NT2/D1 (cell line): ENCODE data around the gene AIFM3.
"Not testable (repeated sequence)": the region's sequence is repeated elsewhere in the genome, so short reads cannot be mapped to it uniquely, and the experiment has no call there.

Source experiments
- DNase-seq: peaks from one replicate; pipeline ENCODE4 v3.0.0-alpha.2; 2011; ENCODE audit warnings: low read depth, low spot score
- H3K27me3 ChIP-seq: 2 replicates; pipeline ENCODE4 v1.6.0; 2011; ENCODE audit warnings: mild to moderate bottlenecking; ENCODE audit not compliant: insufficient read length, insufficient read depth
- H3K36me3 ChIP-seq: 2 replicates; pipeline ENCODE4 v1.6.1; 2011; ENCODE audit warnings: mild to moderate bottlenecking, low read length, mixed read lengths; ENCODE audit not compliant: insufficient read depth, insufficient read length
- H3K4me1 ChIP-seq: 2 replicates; pipeline ENCODE4 v1.5.1; 2011; ENCODE audit not compliant: insufficient read depth, insufficient read length
- H3K4me3 ChIP-seq: 2 replicates; pipeline ENCODE4 v1.5.1; 2011; ENCODE audit warnings: low read depth; ENCODE audit not compliant: insufficient read length
- H3K9ac ChIP-seq: 2 replicates; pipeline ENCODE4 v1.6.0; 2011; ENCODE audit warnings: low read depth; ENCODE audit not compliant: insufficient read length
- H3K9me3 ChIP-seq: 2 replicates; pipeline ENCODE4 v1.5.1; 2011; ENCODE audit warnings: mild to moderate bottlenecking, low read length; ENCODE audit not compliant: insufficient read depth
- SUZ12 ChIP-seq: IDR thresholded peaks from 2 replicates; pipeline ENCODE4 v1.6.1; 2011; ENCODE audit not compliant: insufficient read length, insufficient read depth; ENCODE audit errors: extremely low read depth
- YY1 ChIP-seq: IDR thresholded peaks from 2 replicates; pipeline ENCODE4 v1.6.1; 2011; ENCODE audit not compliant: insufficient read length, insufficient read depth
- ZNF274 ChIP-seq: IDR thresholded peaks from 2 replicates; pipeline ENCODE4 v1.6.1; 2011; ENCODE audit warnings: mild to moderate bottlenecking, low read depth, low read length

The AIFM3 gene

GRCh38 chr22:20927940-20928572 lies 39.0 kb upstream of the AIFM3 start:
- Histone ChIP-seq H3K4me3 (no peak overlapping the region), H3K4me1 (peaks cover 7% of the 10 kb centered on the region), H3K9ac (no peak overlapping the region), H3K27me3 (no peaks in the 10 kb centered on the region), H3K9me3 (no peaks in the 10 kb centered on the region), H3K36me3 (peaks cover 26% of the 10 kb centered on the region)
- DNase-seq: no peak
- TF ChIP-seq ZNF274: no peak
- no peak for TF ChIP-seq YY1
- no peak for TF ChIP-seq SUZ12

- no peak for DNase-seq
- peaks cover 26% of the 10 kb centered on the region for H3K36me3 ChIP-seq
- peaks cover 7% of the 10 kb centered on the region for H3K4me1 ChIP-seq
- H3K9me3 ChIP-seq: no peaks in the 10 kb centered on the region
- H3K4me3 ChIP-seq: no peak overlapping the region
- H3K9ac ChIP-seq: no peak overlapping the region
- TF ChIP-seq ZNF274 (no peak), SUZ12 (no peak)
- H3K27me3 ChIP-seq: no peaks in the 10 kb centered on the region
Measured at GRCh38 chr22:20928573-20928967, 38.5 kb upstream of the AIFM3 start.

GRCh38 chr22:20930004-20930403 lies 37.1 kb upstream of the AIFM3 start:
- peaks cover 26% of the 10 kb centered on the region for H3K36me3 ChIP-seq
- no peaks in the 10 kb centered on the region for H3K9me3 ChIP-seq

GRCh38 chr22:20930435-20930834 lies 36.6 kb upstream of the AIFM3 start:
- peaks cover 30% of the 10 kb centered on the region for H3K36me3 ChIP-seq
- not testable (repeated sequence) for H3K4me3 ChIP-seq

More at GRCh38 chr22:20930004-20930403, 37.1 kb upstream of the AIFM3 start:
- H3K4me3 ChIP-seq: no peak overlapping the region
- H3K27me3 ChIP-seq: no peaks in the 10 kb centered on the region
- peaks cover 7% of the 10 kb centered on the region for H3K4me1 ChIP-seq
- no peak overlapping the region for H3K9ac ChIP-seq
- no peak for DNase-seq
- TF ChIP-seq SUZ12: no peak

GRCh38 chr22:20931126-20931654 lies 35.9 kb upstream of the AIFM3 start:
- TF ChIP-seq ZNF274 (no peak), YY1 (no peak), SUZ12 (no peak)
- Histone ChIP-seq H3K27me3 (no peaks in the 10 kb centered on the region), H3K36me3 (peaks cover 32% of the 10 kb centered on the region), H3K4me1 (peaks cover 5% of the 10 kb centered on the region), H3K9ac (no peak overlapping the region), H3K4me3 (no peak overlapping the region), H3K9me3 (no peaks in the 10 kb centered on the region)
- DNase-seq: no peak

More at GRCh38 chr22:20930435-20930834, 36.6 kb upstream of the AIFM3 start:
- not testable (repeated sequence) for DNase-seq, H3K9ac ChIP-seq, H3K27me3 ChIP-seq, H3K4me1 ChIP-seq, H3K9me3 ChIP-seq

GRCh38 chr22:20933910-20934309 lies 33.1 kb upstream of the AIFM3 start:
- no peak for DNase-seq
- H3K4me3 ChIP-seq: no peak overlapping the region
- no peaks in the 10 kb centered on the region for H3K27me3 ChIP-seq
- H3K36me3 ChIP-seq: peaks cover 45% of the 10 kb centered on the region
- no peak overlapping the region for H3K9ac ChIP-seq
- H3K4me1 ChIP-seq: no peaks in the 10 kb centered on the region
- no peaks in the 10 kb centered on the region for H3K9me3 ChIP-seq
- no peak for TF ChIP-seq SUZ12
- TF ChIP-seq YY1: no peak
- no peak for TF ChIP-seq ZNF274

GRCh38 chr22:20935049-20935448 lies 32.0 kb upstream of the AIFM3 start:
- not testable (repeated sequence) for H3K4me1 ChIP-seq, H3K9me3 ChIP-seq, H3K4me3 ChIP-seq, H3K27me3 ChIP-seq, H3K9ac ChIP-seq, DNase-seq
- H3K36me3 ChIP-seq: peaks cover 48% of the 10 kb centered on the region

- not testable (repeated sequence) for DNase-seq, H3K4me1 ChIP-seq, H3K4me3 ChIP-seq, H3K9ac ChIP-seq, H3K27me3 ChIP-seq, H3K9me3 ChIP-seq
- H3K36me3 ChIP-seq: peaks cover 51% of the 10 kb centered on the region
Measured at GRCh38 chr22:20935780-20936539, 31.1 kb upstream of the AIFM3 start.
